Loucy (cell line): ENCODE results near the gene ZDHHC16.
"Not testable (repeated sequence)": the region's sequence is repeated elsewhere in the genome, so short reads cannot be mapped to it uniquely, and the experiment has no call there.

Experiments
- H2AFZ ChIP-seq: fragments of 200-600 bp; sonication (generic); 2 replicates; pipeline ENCODE4 v1.6.0; 2016; ENCODE audit warnings: antibody characterized with exemption, mild to moderate bottlenecking, low read length, moderate library complexity
- H3F3A ChIP-seq: fragments of 200-600 bp; 2 replicates; pipeline ENCODE4 v1.6.0; 2016; ENCODE audit warnings: antibody characterized with exemption, low read depth, mild to moderate bottlenecking
- H3K27me3 ChIP-seq: fragments of 200-600 bp; sonication (generic); 2 replicates; pipeline ENCODE4 v1.6.1; 2014; ENCODE audit warnings: low read length, mild to moderate bottlenecking; ENCODE audit not compliant: insufficient read depth, poor library complexity, severe bottlenecking
- H3K36me3 ChIP-seq: fragments of 200-600 bp; sonication (generic); 2 replicates; pipeline ENCODE4 v1.6.1; 2016; ENCODE audit warnings: low read length; ENCODE audit not compliant: insufficient read depth
- H3K4me1 ChIP-seq: fragments of 200-600 bp; sonication (generic); 2 replicates; pipeline ENCODE4 v1.5.1; 2014; ENCODE audit warnings: low read length, mild to moderate bottlenecking; ENCODE audit not compliant: insufficient read depth, poor library complexity, severe bottlenecking
- H3K4me2 ChIP-seq: fragments of 200-600 bp; sonication (generic); 2 replicates; pipeline ENCODE4 v1.6.0; 2014; ENCODE audit warnings: antibody characterized with exemption, low read length, low read depth, mild to moderate bottlenecking; ENCODE audit not compliant: poor library complexity, severe bottlenecking
- H3K4me3 ChIP-seq: fragments of 200-600 bp; sonication (generic); 2 replicates; pipeline ENCODE4 v1.5.1; 2014; ENCODE audit warnings: low read length, mild to moderate bottlenecking, mixed read lengths; ENCODE audit not compliant: poor library complexity, severe bottlenecking
- H3K79me2 ChIP-seq: fragments of 200-600 bp; sonication (generic); 2 replicates; pipeline ENCODE4 v1.6.1; 2014; ENCODE audit warnings: low read length; ENCODE audit not compliant: insufficient read depth
- H3K9ac ChIP-seq: fragments of 200-600 bp; sonication (generic); 2 replicates; pipeline ENCODE4 v1.6.0; 2014; ENCODE audit warnings: mild to moderate bottlenecking, low read depth, low read length, moderate library complexity; ENCODE audit not compliant: poor library complexity, severe bottlenecking
- H3K9me2 ChIP-seq: fragments of 200-600 bp; sonication (generic); replicated peaks from 2 replicates; pipeline ENCODE4 v1.6.1; 2016; ENCODE audit warnings: low read depth, low read length, mixed read lengths
- H3K9me3 ChIP-seq: fragments of 200-600 bp; sonication (generic); 2 replicates; pipeline ENCODE4 v1.6.1; 2014; ENCODE audit warnings: mild to moderate bottlenecking, antibody characterized with exemption, low read length, low read depth; ENCODE audit not compliant: insufficient read depth
- H4K20me1 ChIP-seq: fragments of 200-600 bp; sonication (generic); 2 replicates; pipeline ENCODE4 v1.6.0; 2014; ENCODE audit warnings: antibody characterized with exemption, low read length, mild to moderate bottlenecking; ENCODE audit not compliant: insufficient read depth, poor library complexity, severe bottlenecking
- EZH2phosphoT487 ChIP-seq: fragments of 200-600 bp; IDR thresholded peaks from 2 replicates; pipeline ENCODE4 v1.6.1; 2018; ENCODE audit warnings: antibody characterized with exemption, mild to moderate bottlenecking, moderate library complexity, borderline replicate concordance
- TF ChIP-seq, protein P1 (sequence below): fragments of 200-600 bp; sonication (generic); conservative IDR thresholded peaks from 2 replicates; pipeline ENCODE4 v1.5.1; 2014; ENCODE audit warnings: mild to moderate bottlenecking, antibody characterized with exemption, low read length

The ZDHHC16 gene

DNA sequence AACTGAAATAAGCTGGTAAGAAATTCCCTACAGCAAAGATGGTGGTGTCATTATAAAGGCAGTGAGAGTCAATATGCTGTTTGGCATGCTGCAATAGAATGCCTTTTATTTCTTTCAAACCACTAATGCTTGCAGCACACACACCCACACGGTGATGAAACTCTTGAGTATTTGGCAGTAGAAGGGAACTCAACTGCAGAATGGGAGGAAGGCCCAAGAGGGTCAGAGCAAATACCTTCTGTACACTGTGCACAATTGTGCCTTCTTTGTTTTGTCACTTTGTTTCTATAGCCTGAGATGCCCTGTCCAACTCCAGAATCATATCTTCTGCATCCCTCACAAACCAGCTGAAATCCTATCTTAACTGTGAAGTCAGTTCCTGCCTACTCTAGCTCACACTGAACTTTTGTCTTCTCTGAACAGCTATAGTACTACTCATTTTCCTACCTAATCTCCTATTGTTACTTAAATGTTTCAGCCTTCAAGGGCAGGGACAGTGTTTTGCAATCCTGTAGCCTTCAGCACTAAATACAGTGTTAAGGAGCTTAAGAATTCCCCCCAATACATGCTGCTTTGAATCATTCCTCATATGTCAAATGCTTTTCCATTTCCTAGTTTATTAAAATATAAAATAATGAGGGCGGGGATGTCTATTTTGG is 30.1 kb downstream of the ZDHHC16 start:
- TF ChIP-seq, protein P1, sequence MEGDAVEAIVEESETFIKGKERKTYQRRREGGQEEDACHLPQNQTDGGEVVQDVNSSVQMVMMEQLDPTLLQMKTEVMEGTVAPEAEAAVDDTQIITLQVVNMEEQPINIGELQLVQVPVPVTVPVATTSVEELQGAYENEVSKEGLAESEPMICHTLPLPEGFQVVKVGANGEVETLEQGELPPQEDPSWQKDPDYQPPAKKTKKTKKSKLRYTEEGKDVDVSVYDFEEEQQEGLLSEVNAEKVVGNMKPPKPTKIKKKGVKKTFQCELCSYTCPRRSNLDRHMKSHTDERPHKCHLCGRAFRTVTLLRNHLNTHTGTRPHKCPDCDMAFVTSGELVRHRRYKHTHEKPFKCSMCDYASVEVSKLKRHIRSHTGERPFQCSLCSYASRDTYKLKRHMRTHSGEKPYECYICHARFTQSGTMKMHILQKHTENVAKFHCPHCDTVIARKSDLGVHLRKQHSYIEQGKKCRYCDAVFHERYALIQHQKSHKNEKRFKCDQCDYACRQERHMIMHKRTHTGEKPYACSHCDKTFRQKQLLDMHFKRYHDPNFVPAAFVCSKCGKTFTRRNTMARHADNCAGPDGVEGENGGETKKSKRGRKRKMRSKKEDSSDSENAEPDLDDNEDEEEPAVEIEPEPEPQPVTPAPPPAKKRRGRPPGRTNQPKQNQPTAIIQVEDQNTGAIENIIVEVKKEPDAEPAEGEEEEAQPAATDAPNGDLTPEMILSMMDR = no peak
- TF ChIP-seq EZH2phosphoT487 = no peak
- Histone ChIP-seq H3K4me3 (no peak overlapping the region), H3K9me2 (no peaks in the 10 kb centered on the region), H3K4me2 (no peak overlapping the region), H2AFZ (no peak overlapping the region), H4K20me1 (no peaks in the 10 kb centered on the region), H3K27me3 (no peaks in the 10 kb centered on the region), H3K9me3 (no peaks in the 10 kb centered on the region), H3K36me3 (peaks cover 94% of the 10 kb centered on the region; the same call in 1 of the 2 replicates), H3F3A (no peaks in the 10 kb centered on the region), H3K79me2 (no peaks in the 10 kb centered on the region), H3K4me1 (no peaks in the 10 kb centered on the region), H3K9ac (no peak overlapping the region)

DNA sequence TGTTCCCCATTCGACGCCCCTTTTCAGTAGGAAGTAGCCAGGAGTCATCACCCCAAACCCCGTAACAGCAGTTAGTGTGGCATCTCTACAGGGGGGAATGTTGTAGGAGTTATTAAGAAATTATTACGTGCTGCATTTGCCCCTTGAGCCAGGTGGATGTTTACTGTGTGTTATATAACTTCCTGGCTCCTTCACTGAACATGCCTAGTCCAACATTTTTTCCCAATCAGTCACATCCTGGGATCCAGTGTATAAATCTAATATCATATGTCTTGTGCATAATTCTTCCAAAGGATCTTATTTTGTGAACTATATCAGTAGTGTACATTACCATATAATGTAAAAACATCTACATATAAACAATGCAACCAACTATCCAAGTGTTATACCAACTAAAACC is 33.4 kb downstream of the ZDHHC16 start:
- not testable (repeated sequence) for H3K27me3 ChIP-seq, H4K20me1 ChIP-seq, H3K9me2 ChIP-seq, H2AFZ ChIP-seq, H3K4me3 ChIP-seq, H3F3A ChIP-seq, H3K4me2 ChIP-seq, H3K9me3 ChIP-seq, H3K4me1 ChIP-seq, H3K9ac ChIP-seq
- Histone ChIP-seq H3K36me3 (peaks cover 87% of the 10 kb centered on the region; the same call in 1 of the 2 replicates), H3K79me2 (peaks cover 11% of the 10 kb centered on the region; the same call in 1 of the 2 replicates)

DNA sequence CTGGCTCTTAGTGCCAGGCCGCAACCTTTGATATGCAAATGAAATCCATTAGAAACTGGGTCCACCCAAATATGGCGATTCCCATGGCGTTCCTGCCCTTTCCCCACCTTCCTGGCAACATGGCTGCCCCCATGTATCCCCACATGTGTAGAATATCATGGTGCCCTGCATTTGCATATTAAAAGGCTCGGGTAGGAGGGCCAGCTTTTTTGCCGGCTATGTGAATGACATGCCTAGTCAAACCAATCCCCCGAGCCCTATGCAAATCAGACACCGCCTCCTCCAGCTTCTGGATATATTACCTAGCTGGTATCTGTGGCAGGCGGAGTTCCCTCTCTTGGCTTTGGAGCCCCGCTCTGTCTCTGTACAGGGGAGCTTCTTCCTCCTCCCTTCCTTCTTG is 34.0 kb downstream of the ZDHHC16 start:
- H4K20me1 ChIP-seq = peaks cover 4% of the 10 kb centered on the region
- H3K4me2 ChIP-seq = no peak overlapping the region
- no peak for TF ChIP-seq EZH2phosphoT487
- TF ChIP-seq, protein P1 = no peak
- no peaks in the 10 kb centered on the region for H3F3A ChIP-seq
- H3K79me2 ChIP-seq = peaks cover 11% of the 10 kb centered on the region; the same call in 1 of the 2 replicates
- H3K9me3 ChIP-seq = no peaks in the 10 kb centered on the region
- no peaks in the 10 kb centered on the region for H3K27me3 ChIP-seq
- H3K9me2 ChIP-seq = no peaks in the 10 kb centered on the region
- no peak overlapping the region for H3K9ac ChIP-seq
- no peak overlapping the region for H3K4me3 ChIP-seq
- peaks cover 82% of the 10 kb centered on the region; the same call in 1 of the 2 replicates for H3K36me3 ChIP-seq
- no peak overlapping the region for H2AFZ ChIP-seq
- no peaks in the 10 kb centered on the region for H3K4me1 ChIP-seq

DNA sequence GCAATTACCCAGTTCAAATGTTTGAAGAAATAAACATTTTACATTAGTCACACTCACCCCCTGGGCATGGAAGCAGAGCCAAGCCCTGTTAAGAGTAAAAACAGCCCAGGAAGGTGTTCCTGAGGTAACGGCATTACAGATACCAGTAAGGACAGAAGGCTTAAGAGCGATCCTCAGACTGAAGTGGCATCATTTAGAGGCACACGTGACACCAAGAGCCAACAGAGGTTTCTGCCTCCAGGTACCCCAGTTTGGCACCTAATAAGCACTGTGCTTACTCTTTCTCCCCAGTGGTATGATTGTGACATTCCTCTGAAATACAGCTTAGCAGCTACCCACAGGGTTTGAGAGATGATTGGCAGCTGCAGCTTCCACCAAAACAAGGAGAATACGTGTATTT is 35.1 kb downstream of the ZDHHC16 start:
- Histone ChIP-seq H3K36me3 (peaks cover 75% of the 10 kb centered on the region; the same call in 1 of the 2 replicates), H3K79me2 (peaks cover 17% of the 10 kb centered on the region; the same call in 1 of the 2 replicates), H3K4me1 (no peaks in the 10 kb centered on the region), H3K4me2 (no peak overlapping the region), H3K9ac (no peak overlapping the region), H3K27me3 (no peaks in the 10 kb centered on the region), H3K9me2 (no peaks in the 10 kb centered on the region), H2AFZ (no peak overlapping the region), H3K9me3 (no peaks in the 10 kb centered on the region), H3F3A (no peaks in the 10 kb centered on the region), H3K4me3 (no peak overlapping the region), H4K20me1 (peaks cover 4% of the 10 kb centered on the region)
- no peak for TF ChIP-seq EZH2phosphoT487
- TF ChIP-seq, protein P1 = no peak
